HG02870 (cell line): ENCODE results near the gene MCU.
"Not testable (repeated sequence)": the region's sequence is repeated elsewhere in the genome, so short reads cannot be mapped to it uniquely, and the experiment has no call there.

Source experiments
- ATAC-seq: cut with Tn5 transposase; IDR thresholded peaks from one replicate; pipeline ENCODE4 v1.9.1; 2021; ENCODE audit warnings: mild to moderate bottlenecking, moderate library complexity; ENCODE audit not compliant: unreplicated experiment

MCU gene

DNA sequence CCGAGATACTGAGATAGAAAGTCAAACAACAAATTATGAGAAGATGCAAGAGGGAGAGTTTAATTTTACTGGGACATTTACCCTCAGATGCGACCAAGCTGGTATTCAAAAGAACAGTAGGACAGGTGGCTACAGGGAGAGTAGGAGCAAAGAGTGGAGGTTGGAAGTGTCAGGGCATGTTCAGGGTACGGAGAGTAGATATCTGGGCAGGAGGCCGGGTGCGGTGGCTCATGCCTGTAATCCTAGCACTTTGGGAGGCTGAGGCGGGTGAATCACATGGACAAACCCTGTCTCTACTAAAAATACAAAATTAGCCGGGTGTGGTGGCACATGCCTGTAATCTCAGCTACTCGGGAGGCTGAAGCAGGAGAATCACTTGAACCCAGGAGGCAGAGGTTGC is 5.5 kb upstream of the MCU start:
- ATAC-seq: not testable (repeated sequence)

DNA sequence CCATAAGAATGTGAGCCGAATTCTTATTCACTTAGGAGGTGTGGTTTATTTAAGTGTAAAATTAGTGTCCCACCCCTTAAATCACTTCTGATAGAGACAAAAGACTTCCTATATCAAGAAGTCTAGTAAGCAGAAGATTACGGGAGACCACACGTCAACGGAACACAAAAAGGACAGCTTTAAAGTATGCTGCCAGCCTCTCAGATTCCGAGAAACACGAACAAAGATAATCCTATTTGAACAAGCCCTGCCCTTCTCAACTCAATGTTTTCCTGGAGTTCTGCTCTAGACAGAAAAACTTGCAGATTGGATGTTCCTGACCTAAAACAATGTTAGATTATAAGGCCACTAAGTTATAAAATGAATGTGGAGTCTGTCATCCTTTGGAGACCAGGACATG is 4.9 kb upstream of the MCU start:
- no peak for ATAC-seq

DNA sequence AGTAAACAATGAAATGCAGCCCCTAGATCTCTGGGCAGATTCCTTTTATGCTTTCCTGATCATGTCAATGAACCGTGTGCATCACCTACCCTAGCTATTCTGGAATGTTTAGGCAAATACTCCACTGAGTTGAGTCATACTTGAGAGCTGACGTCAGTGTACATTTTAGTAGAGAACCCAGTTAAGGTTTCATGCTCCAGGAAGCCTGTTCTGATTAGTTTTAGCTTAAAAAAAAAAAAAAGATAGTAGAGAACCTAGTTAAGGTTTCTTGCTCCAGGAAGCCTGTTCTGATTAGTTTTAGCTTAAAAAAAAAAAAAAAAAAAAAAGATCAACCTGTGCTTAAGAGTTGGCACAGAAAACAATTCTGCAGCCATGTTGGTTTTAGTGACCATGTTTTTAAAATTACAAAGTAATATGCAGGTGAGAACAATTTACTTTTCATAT is 3.7 kb upstream of the MCU start:
- ATAC-seq: no peak

DNA sequence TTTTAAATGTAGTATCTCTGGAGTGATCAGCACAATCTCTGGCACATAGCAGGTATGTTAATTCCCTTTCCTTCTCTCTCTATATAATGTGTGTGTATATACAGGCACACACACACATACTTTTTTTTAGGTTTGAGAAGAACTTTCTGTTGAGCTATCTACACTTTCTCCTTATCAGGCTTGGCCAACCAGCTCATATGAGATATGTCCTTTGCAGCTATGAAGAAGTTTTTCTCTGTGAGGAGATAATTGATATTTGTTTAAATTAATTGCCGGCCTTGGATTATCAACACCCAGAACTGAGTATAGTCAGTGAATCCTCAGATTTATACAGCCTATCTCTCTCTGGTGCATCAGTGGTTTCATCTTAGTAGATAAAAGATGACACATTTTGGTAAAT is 2.3 kb upstream of the MCU start:
- no peak for ATAC-seq

DNA sequence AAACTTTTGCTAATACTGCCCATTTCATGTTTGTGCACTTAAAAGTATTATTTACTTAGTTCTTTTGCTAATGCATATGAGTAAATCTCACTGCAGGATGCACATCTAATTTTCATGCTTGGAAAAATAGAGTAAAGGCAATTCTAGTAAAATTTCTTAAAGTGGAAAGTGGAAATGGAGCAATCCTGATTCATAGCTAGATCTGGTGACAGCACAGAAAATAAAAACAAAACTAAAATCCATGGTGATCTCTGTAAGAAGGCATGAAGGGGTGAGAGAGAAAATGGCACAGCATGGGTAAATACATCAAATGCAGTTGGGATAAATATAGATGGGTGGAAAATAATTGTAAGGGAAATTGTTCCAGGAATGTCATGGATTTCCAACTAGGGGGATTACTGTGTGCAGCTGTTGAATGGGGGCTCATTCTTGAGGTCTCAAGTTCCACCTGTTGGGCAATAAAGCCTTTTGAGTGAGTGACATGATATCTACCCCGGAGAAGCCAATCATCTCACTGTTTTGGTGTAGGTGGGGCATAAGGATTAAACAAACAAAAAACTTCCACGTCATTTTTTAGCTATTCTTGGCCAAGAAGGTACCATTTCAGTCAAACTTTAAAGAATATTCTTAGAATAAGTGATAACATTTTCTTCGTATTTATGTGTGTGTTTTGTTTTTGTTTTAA is 1.7 kb upstream of the MCU start:
- no peak for ATAC-seq

DNA sequence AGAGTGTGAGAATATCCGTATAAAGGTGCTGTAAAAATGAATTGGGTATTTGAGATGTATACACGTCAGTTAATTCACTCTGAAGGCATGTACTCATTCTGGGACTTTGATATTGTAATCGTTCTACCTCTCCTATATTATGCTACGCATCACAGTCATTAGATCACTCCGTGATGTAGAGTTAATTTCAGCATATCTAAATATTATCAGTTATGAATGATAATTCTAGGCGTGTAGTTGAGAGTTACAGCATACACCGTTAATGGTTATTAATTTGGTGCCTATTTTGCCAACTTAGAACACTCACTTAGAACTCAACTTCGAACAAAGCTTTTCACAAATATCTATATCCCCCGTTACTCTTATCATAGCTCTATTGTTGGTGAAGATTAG is 477 bp upstream of the MCU start:
- ATAC-seq: no peak

DNA sequence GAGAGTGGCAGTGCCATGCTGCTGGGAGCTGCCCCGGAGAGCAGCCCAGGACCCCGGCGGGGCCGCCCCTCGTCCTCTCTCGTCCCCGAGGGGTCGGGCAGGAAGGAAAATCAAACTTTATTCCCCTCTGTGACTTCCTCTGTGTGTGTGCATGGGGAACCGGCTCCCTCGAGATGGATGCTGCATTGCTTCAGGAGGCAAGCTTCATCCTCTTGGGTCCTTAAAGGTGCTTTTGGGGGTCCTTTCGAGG is 726 bp downstream of the MCU start:
- peak; percentile 5 for ATAC-seq

DNA sequence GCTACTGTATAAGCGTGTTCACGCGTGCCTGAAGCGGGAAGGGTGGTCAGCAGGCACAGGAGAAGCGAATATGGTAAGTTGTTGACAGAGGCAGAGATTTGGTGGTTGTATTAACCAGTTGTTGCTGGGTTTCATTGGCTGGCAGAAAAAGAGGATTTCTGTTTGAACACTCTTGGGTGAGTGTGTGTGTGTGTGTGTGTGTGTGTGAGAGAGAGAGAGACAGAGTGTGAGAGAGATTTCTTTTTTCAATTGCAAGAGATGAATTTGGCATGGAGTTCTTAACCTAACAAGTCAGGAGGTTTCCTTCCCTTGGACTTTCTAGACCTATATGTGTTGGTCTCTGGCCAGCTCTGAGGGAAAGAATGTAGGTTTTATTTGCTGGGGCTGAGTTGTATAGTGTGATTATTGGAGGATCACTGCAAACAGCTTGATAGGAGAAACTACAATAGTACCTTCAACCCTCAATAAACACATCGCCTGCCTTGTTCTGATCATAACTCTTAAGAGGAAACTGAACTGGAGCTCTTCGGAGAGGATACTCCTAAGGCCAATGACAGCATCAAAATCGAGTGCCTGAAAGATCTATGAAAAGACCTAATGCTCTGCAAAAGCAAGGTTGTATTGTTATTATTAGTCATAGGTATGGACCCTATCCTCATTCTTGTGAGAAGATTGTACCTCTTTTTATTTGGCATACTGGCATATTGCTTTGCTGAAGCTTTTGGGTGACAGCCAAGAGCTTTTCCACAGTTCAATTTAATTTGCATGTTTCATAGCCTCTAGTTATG is 1.2 kb downstream of the MCU start:
- ATAC-seq: no peak

DNA sequence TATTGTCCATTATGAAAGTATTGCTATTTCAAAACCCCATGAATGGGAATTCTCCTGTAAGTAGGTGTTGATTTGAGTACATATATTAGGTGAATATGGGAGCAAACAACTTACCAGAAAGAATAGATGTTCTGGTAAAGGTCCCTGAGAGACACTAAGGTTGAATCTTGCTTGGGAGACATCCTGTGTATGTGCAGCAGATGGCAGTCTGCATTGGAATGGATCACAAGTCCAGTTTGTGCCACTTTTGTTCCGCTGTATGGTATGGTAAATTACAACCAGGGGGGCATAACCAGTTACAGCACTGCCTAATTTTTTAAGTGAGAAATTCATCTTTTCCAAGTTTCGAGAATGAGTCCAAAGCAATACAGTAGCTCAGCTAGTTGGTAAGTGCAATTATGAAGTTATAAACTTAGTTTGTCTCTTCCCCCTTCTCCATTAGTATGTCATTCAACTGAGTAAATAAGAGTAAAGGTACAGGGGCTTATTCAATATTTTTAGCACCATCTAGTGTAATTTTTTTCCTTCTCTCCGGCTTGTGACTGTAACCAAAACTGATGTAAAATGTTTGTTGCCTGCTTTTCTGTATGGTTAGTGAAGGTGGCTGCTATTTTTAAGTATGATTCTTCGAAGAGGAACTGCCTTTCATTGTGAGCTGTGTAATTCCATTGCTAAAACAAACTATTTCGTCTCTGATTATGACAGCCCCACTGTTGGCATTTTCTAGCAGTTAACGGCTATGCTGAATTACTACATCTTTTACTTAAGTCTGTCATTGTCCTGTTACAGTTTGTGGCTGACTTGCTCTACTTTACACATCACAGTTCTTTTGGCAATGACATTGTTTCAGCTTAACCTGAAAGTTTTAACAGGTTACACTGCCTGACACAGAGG is 2.8 kb downstream of the MCU start:
- no peak for ATAC-seq

DNA sequence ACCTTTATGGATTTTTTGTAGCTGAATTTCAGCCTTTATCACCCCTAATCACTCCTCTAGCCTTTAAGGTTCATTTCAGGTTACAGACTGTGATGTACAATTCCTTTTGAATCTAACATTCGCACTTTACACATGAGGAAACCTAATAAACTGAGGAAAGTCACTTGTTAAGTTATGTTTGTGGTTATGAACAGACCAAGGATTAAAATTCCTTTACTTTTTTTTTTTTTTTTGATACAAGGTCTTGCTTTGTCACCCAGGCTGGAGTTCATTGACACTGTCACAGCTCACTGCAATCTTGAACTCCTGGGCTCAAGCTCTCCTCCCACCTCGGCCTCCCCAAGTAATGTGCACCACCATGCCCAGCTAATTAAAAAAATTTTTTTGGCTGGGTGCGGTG is 3.6 kb downstream of the MCU start:
- no peak for ATAC-seq

DNA sequence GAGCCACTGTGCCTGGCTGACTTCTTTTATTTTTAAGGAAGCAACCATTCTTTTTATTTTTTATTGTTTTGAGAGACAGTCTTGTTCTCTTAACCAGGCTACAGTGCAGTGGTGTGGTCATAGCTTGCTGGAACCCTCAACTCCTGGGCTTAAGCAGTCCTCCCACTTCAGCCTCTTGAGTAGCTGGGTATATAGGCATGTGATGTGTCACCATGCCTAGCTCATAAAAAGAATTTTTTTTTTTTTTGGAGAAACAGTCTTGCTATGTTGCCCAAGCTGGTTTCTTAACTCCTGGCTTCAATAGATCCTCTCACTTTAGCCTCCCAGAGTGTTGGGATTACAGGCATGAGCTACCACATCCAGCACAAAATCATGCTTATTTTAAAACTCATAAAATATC is 5.8 kb downstream of the MCU start:
- ATAC-seq: no peak

DNA sequence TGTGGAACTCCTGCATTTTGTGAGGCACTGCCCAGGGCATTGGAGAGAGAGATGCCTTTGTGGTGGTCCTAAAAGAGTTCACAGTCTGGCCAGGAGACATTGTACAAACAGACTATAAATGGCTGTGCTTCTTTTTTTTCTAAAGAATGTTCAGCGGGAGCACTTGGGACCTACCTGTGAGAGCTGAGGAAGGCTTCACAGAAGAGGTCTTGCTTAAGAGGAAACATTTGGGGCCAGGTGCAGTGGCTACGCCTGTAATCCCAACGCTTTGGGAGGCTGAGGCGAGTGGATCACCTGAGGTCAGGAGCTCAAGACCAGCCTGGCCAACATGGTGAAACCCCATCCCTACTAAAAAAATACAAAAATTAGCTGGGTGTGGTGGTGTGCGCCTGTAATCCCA is 10.5 kb downstream of the MCU start:
- not testable (repeated sequence) for ATAC-seq

DNA sequence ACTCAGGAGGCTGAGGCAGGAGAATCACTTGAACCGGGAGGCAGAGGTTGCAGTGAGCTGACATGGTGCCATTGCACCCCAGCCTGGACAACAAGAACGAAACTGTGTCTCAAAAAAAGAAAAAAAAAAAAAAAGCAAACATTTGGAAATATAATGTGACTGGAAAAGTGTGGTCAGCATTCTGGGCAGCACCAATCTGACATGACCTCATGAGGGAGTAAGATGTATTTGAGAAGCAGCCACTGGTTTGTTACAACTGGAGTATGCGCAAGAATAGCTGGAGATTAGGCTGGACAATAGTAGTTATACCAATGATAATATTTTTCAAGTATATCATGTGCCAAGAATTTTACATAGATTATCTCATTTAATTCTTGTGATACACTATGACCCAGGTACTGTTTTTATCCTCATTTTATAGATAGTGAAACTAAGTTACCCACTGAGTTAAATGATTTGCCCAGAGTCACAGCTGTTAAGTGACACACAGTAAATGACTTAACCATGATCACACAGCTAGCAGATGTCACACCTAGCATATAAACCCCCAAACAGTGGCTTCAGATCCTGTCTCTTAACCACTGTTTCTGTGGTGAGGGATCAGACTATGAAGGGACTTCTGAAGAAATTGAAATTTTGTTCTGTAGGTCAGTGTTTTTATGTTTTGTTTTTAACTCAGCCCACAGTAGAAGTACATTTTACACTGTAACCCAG is 11.1 kb downstream of the MCU start:
- no peak for ATAC-seq

DNA sequence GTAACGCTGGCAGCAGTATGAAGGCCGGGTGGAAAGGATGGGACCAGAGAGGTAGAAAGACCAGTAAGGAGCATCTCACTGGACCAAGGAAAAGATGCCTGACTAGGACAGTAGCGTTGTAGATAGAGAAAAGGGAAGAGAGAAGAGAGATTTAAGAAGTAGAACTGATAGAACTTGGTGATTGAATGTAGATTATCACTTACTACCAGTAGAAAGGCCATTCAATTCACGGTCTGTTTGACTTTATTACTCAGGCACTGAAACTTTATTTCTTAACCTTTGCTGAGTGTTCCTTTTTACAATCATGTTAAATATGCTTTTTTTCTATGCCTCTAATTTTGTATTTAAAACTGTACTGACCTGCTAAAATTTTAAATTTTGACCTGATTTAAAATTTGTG is 12.2 kb downstream of the MCU start:
- no peak for ATAC-seq

DNA sequence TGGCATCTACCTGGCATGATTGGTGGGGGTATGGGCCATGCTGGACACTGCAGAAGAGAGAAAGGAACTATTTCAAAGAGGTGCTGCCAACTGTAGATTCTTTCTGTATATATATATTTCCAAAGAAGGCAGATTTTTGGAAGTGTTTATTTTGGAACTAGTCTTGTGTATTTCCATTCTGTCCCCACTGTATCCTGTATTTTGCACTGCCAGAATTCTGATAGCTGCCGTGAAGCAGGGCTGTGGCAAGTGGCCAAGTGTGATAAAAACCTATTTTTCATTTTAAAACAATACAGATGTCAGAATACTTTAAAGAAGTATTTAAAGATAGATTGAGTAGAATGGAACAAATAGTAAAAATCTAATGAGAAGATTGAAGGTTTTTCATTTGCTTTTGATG is 17.1 kb downstream of the MCU start:
- no peak for ATAC-seq

DNA sequence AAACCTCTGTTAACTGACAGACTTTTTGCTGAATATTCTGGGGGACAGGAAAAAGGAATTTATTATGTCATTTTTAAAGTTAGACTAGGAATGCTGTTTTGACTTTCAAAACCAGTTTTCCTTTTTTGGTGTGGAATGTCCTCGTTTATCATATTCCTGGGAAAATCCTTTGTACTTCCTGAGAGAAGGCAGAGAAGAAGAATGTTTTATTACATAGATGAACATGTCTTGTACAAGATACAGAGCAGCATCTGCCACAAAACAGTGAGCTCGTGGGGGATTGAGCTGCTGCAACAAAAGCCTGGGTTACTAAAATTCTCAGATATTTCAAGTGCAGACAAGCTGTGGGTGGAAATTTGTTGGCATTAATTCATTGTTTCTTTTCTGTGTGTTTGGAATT is 20.2 kb downstream of the MCU start:
- ATAC-seq: no peak

DNA sequence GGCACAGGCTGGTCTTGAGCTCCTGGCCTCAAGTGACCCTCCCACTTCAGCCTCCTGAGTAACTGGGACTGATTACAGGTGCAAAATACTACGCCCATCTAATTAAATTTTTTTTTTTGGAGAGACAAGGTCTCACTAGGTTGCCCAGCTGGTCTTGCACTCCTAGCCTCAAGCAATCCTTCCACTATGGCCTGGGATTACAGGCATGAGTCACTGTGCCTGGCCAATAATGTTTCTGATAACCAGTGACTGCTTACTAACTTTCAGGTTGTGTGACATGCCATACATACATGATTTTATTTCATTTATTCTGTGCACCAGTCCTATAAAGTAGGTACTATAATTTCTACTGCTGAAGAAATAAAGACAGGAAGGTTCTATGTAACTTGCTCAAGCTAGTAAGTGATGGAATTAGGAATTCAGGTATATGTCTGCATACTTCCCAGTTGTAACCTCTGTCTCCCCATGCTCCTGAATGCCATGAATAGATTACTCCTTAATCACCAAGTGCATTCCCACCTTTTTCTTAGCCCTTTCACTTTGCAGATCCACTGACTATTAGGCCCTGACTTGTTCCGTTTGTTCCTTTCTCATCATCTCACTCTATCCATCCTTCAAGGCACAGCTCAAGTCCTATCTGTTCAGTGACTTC is 28.1 kb downstream of the MCU start:
- ATAC-seq: no peak

DNA sequence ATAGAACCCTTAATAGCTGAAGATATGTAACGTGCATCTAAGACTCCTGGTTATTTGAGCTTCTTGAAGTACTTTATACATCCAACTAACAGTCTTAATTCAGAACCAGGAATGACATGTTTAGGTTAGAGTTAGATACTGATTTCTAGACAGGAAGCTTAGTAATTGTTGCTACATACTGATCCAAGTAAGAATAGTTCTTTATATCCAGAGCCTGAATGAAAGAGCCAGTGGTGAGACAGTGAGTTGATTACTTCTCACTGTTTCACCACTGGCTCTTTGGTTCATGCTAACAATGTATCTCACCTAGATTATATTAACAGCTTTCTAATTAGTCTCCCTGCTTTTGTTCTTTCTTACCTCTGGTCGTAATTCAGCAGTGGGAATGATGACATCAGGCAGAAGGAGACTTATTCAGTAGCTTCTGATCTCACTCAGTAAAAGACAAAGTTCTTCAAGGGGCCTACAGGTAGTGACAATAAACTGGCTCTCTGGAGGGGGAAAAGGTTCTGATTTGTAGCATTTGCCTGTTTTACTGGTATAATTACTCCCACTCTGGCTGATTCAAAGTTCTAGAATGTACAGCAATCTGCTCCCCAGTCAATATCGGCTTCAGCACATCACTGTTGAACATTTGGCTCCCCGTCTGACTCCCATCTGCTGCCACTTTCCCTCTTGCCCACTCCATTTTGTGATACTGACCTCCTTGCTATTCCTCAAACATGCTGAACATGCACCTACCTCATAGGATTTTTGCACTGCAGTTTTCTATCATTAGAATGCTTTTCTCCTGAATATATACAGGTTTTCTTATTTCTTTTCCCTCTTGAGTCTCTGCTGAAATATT is 29.1 kb downstream of the MCU start:
- no peak for ATAC-seq

DNA sequence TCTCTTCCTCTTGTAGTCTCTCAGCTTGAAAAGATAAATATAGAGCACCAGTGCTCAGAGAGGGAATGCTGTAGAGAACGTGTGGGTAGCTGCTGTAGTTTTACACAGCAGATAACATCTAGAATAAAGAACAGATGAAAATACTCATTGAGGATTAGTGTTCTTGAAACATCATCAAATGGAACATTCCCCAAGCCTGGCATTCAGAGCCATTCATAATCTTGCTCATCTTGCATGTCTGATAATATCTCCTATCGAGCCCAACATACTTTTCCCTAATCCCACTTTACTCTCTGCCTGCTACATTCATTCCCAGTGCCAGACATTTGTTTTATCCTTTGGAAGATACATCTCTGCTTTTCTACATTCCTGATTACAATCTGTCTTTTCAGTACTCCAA is 35.2 kb downstream of the MCU start:
- no peak for ATAC-seq

DNA sequence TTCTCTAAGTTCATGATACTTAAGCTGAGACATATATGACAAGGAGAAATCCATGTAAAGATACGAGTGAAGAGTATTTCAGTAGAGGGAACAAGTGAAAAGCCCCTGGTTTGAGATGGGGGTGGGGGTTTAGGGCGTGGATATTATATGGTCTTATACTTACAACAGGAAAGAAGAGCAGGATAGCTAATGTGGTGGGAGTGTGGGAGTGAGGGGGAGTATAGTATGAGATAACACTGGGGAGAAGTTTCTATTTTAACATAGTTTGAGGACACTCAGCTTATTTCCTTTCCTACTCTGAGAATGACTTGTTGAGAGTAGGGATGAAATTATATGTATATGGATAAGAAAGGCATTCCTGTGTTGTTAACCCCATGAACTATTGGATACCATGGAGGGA is 36.5 kb downstream of the MCU start:
- ATAC-seq: no peak
